Endothelial cell (in vitro differentiated cells): ENCODE results near the gene ACVR1B. TPM values are rescaled to one million over a fixed set of nuclear protein-coding genes. Genes with fewer than 3 reads are reported as not detected.
"Not testable (repeated sequence)": the region's sequence is repeated elsewhere in the genome, so short reads cannot be mapped to it uniquely, and the experiment has no call there.

Experiments
- DNase-seq: peaks from one replicate; pipeline ENCODE4 v3.0.0; 2021; ENCODE audit warnings: low spot score
- H3K27ac Mint-ChIP-seq: one replicate; pipeline ENCODE4 v1.8.0; 2021; ENCODE audit warnings: mixed read lengths, inconsistent platforms; ENCODE audit not compliant: unreplicated experiment
- H3K27me3 Mint-ChIP-seq: one replicate; pipeline ENCODE4 v1.8.0; 2021; ENCODE audit warnings: mild to moderate bottlenecking, moderate library complexity, mixed read lengths, inconsistent platforms; ENCODE audit not compliant: unreplicated experiment
- H3K36me3 Mint-ChIP-seq: one replicate; pipeline ENCODE4 v1.8.0; 2021; ENCODE audit warnings: mild to moderate bottlenecking, low read depth, mixed read lengths, inconsistent platforms; ENCODE audit not compliant: unreplicated experiment
- H3K4me1 Mint-ChIP-seq: one replicate; pipeline ENCODE4 v1.8.0; 2021; ENCODE audit warnings: mild to moderate bottlenecking, mixed read lengths, inconsistent platforms; ENCODE audit not compliant: unreplicated experiment
- H3K4me3 Mint-ChIP-seq: one replicate; pipeline ENCODE4 v1.8.0; 2021; ENCODE audit warnings: mild to moderate bottlenecking, mixed read lengths, inconsistent platforms; ENCODE audit not compliant: unreplicated experiment
- H3K9me3 Mint-ChIP-seq: one replicate; pipeline ENCODE4 v1.8.0; 2021; ENCODE audit warnings: mixed read lengths, inconsistent platforms; ENCODE audit not compliant: unreplicated experiment
- CTCF ChIP-seq: fragments of 200-600 bp; sonication (generic); IDR thresholded peaks from one replicate; pipeline ENCODE4 v1.5.0; 2021; ENCODE audit warnings: antibody characterized with exemption; ENCODE audit not compliant: unreplicated experiment
- total RNA-seq: library from RNA; stranded (reverse); fragmentation: NEBNext Ultra II Directional; extraction: Animal tissue kit (Norgen Biotek cat#: 25700); gene quantifications from one replicate; pipeline ENCODE4 v1.2.1, GENCODE V29; 2021; ENCODE audit not compliant: unreplicated experiment

The ACVR1B gene
- total RNA-seq, 1 donor from 2014 or later: 30.5 TPM

DNA sequence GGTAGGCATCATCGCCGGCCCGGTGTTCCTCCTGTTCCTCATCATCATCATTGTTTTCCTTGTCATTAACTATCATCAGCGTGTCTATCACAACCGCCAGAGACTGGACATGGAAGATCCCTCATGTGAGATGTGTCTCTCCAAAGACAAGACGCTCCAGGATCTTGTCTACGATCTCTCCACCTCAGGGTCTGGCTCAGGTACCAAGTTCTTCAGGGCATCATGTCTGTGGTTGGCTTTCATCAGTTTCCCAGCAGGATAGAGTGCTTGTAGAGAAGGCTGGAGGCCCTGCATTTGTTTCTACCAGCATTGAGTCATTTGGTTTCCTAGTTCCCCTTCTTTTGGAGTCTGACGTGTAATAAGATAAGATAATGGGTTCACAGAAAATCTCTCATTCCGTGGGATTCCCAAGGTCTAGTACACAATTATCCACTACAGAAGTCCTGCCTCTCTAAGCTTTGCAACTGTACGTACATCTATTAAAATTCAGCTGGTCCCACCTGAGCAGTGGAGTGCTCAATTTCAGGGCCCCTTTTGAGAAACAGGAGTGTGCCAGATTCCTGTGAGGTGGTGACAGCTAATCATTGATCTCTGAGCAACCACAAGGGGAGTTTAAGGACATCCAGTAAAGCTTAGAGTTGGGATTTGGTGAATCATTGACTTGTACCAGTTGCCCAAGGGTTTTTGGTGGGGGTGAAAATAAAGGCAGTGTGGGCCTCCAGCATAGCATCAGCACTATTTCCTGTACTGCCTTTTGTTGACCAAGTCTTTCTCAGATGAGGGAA, 25.1 kb downstream of the ACVR1B start:
- H3K4me3 Mint-ChIP-seq: peak overlapping the region; percentile 58
- H3K27me3 Mint-ChIP-seq: no peaks in the 10 kb centered on the region
- no peak for TF ChIP-seq CTCF
- DNase-seq: no peak
- H3K4me1 Mint-ChIP-seq: peaks cover 55% of the 10 kb centered on the region
- peaks cover 18% of the 10 kb centered on the region for H3K36me3 Mint-ChIP-seq
- H3K9me3 Mint-ChIP-seq: no peaks in the 10 kb centered on the region
- H3K27ac Mint-ChIP-seq: no peak overlapping the region

GRCh38 chr12:51977320-51977753, 25.8 kb downstream of the ACVR1B start:
- Mint-ChIP-seq H3K4me1 (peaks cover 51% of the 10 kb centered on the region), H3K27ac (no peak overlapping the region), H3K36me3 (peaks cover 23% of the 10 kb centered on the region), H3K9me3 (no peaks in the 10 kb centered on the region), H3K27me3 (no peaks in the 10 kb centered on the region), H3K4me3 (no peak overlapping the region)
- no peak for TF ChIP-seq CTCF
- DNase-seq: no peak

GRCh38 chr12:51979306-51979705, 27.8 kb downstream of the ACVR1B start:
- H3K9me3 Mint-ChIP-seq: not testable (repeated sequence)
- peaks cover 35% of the 10 kb centered on the region for H3K36me3 Mint-ChIP-seq

GRCh38 chr12:51980051-51980808, 28.7 kb downstream of the ACVR1B start:
- Mint-ChIP-seq H3K27ac (no peak overlapping the region), H3K36me3 (peaks cover 37% of the 10 kb centered on the region)

More at GRCh38 chr12:51979306-51979705, 27.8 kb downstream of the ACVR1B start:
- not testable (repeated sequence) for H3K27me3 Mint-ChIP-seq, H3K27ac Mint-ChIP-seq, DNase-seq, H3K4me3 Mint-ChIP-seq
- H3K4me1 Mint-ChIP-seq: peaks cover 33% of the 10 kb centered on the region

DNA sequence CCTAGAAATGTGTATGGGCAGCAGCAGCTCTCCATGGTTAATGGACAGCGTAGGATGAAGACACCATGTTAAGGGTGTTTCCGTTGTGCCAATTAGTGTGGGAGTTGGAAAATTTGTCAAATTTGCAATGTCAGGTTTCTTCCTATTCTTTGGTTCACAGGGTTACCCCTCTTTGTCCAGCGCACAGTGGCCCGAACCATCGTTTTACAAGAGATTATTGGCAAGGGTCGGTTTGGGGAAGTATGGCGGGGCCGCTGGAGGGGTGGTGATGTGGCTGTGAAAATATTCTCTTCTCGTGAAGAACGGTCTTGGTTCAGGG, 29.3 kb downstream of the ACVR1B start:
- peaks cover 19% of the 10 kb centered on the region for H3K4me1 Mint-ChIP-seq
- H3K36me3 Mint-ChIP-seq: peaks cover 35% of the 10 kb centered on the region
- no peak for DNase-seq
- H3K4me3 Mint-ChIP-seq: no peak overlapping the region
- H3K27me3 Mint-ChIP-seq: no peaks in the 10 kb centered on the region
- TF ChIP-seq CTCF: no peak
- no peaks in the 10 kb centered on the region for H3K9me3 Mint-ChIP-seq
- H3K27ac Mint-ChIP-seq: no peak overlapping the region

More at GRCh38 chr12:51980051-51980808, 28.7 kb downstream of the ACVR1B start:
- no peak overlapping the region for H3K4me3 Mint-ChIP-seq
- H3K9me3 Mint-ChIP-seq: no peaks in the 10 kb centered on the region
- H3K4me1 Mint-ChIP-seq: peaks cover 24% of the 10 kb centered on the region
- TF ChIP-seq CTCF: peak; percentile 87
- no peaks in the 10 kb centered on the region for H3K27me3 Mint-ChIP-seq
- DNase-seq: peak; percentile 61
